Measurements from ENCODE around the gene PIK3C2G. TPM values are rescaled to one million over a fixed set of nuclear protein-coding genes. Genes with fewer than 3 reads are reported as not detected.

Gene PIK3C2G
- total RNA-seq, 1 experiment from 2014 or later = not detected

DNA sequence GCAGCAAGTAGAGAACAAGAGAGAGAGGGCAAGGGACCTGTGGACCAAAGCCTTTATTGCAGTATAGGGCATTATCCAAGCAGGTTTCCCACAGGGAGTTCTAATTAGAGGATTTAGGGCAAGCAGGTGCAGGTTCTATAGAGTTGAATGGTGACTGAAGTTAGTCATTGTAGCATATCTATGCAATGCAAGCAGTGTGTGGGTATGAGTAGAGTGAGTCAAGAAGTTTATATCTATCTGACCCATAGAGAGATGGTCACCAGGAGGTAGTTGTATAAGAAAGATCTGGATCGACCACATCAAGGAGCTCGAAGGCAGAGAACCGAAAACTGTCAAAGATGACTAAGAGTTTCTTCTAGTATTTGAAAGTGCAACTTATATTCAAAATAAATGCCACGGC, 309.2 kb downstream of the PIK3C2G start:
- no TSS peak for BruUV-seq (replicated peaks)
- no peak for DNase-seq (ENCODE audit: low spot score)
- no peaks in the 10 kb centered on the region for H3K9me3 ChIP-seq (ENCODE audit: low read depth, low read length, poor library complexity, severe bottlenecking)
- H3K4me1 ChIP-seq (ENCODE audit: insufficient read depth, low read length, poor library complexity, severe bottlenecking) = no peaks in the 10 kb centered on the region
- H3K27me3 ChIP-seq (replicated peaks; ENCODE audit: insufficient read depth, low read depth, low read length, poor library complexity) = no peaks in the 10 kb centered on the region
- POLR2A ChIA-PET (ENCODE audit: low non-redundant PET) = no interaction called here
- H3K36me3 ChIP-seq (ENCODE audit: insufficient read depth, low read length, poor library complexity, severe bottlenecking) = no peaks in the 10 kb centered on the region
- intact Hi-C loops (cut with micrococcal nuclease; ENCODE audit: unreplicated experiment) = no loop called here
- TF ChIP-seq EZH2 (IDR thresholded peaks at IDR 0.05; ENCODE audit: borderline replicate concordance, low read depth, low read length, poor library complexity, severe bottlenecking) = no peak
- TF ChIP-seq, protein P1, sequence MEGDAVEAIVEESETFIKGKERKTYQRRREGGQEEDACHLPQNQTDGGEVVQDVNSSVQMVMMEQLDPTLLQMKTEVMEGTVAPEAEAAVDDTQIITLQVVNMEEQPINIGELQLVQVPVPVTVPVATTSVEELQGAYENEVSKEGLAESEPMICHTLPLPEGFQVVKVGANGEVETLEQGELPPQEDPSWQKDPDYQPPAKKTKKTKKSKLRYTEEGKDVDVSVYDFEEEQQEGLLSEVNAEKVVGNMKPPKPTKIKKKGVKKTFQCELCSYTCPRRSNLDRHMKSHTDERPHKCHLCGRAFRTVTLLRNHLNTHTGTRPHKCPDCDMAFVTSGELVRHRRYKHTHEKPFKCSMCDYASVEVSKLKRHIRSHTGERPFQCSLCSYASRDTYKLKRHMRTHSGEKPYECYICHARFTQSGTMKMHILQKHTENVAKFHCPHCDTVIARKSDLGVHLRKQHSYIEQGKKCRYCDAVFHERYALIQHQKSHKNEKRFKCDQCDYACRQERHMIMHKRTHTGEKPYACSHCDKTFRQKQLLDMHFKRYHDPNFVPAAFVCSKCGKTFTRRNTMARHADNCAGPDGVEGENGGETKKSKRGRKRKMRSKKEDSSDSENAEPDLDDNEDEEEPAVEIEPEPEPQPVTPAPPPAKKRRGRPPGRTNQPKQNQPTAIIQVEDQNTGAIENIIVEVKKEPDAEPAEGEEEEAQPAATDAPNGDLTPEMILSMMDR (conservative IDR thresholded peaks at IDR 0.05; ENCODE audit: low read depth, low read length) = no peak
- no peak overlapping the region for H3K4me3 ChIP-seq (ENCODE audit: low read depth, low read length, poor library complexity, severe bottlenecking)
- CTCF ChIA-PET = no interaction called here
- H3K27ac ChIP-seq (ENCODE audit: low read depth, low read length, poor library complexity, severe bottlenecking) = no peak overlapping the region

DNA sequence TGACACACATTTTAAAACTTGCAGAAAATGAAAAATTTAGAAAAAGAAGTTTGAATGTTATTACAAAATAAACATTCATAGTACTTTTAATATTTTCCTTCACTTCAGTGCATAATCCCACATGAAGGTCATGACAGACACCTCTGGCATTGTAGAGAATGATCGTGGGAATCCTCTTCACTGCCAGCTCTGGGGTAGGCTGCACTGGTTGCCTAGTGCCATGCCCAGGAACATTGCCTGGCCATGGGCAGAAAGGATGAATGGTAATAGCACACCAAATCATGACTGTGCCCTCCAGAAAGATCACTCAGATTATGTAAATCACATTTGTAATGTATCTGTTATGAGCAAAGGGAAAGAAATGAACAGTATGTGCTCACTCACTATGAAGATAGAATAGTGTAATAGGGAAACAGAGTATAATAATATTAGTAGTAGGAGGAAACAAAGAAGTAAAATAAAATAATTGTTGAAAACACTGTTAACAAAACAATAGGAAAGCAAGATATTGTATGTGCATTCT, 314.8 kb downstream of the PIK3C2G start:
- intact Hi-C loops (cut with micrococcal nuclease; ENCODE audit: unreplicated experiment) = no loop called here
- no peaks in the 10 kb centered on the region for H3K4me1 ChIP-seq (ENCODE audit: insufficient read depth, low read length, poor library complexity, severe bottlenecking)
- H3K27ac ChIP-seq (ENCODE audit: low read depth, low read length, poor library complexity, severe bottlenecking) = no peak overlapping the region
- no peak for DNase-seq (ENCODE audit: low spot score)
- no peaks in the 10 kb centered on the region for H3K9me3 ChIP-seq (ENCODE audit: low read depth, low read length, poor library complexity, severe bottlenecking)
- CTCF ChIA-PET = no interaction called here
- H3K27me3 ChIP-seq (replicated peaks; ENCODE audit: insufficient read depth, low read depth, low read length, poor library complexity) = no peaks in the 10 kb centered on the region
- no peaks in the 10 kb centered on the region for H3K36me3 ChIP-seq (ENCODE audit: insufficient read depth, low read length, poor library complexity, severe bottlenecking)
- POLR2A ChIA-PET (ENCODE audit: low non-redundant PET) = no interaction called here
- H3K4me3 ChIP-seq (ENCODE audit: low read depth, low read length, poor library complexity, severe bottlenecking) = no peak overlapping the region
- BruUV-seq (replicated peaks) = no TSS peak
- no peak for TF ChIP-seq EZH2 (IDR thresholded peaks at IDR 0.05; ENCODE audit: borderline replicate concordance, low read depth, low read length, poor library complexity, severe bottlenecking)

- intact Hi-C loops (cut with micrococcal nuclease; ENCODE audit: unreplicated experiment) = no loop called here
- no peak for DNase-seq (ENCODE audit: low spot score)
- H3K9me3 ChIP-seq (ENCODE audit: low read depth, low read length, poor library complexity, severe bottlenecking) = no peaks in the 10 kb centered on the region
- no peaks in the 10 kb centered on the region for H3K4me1 ChIP-seq (ENCODE audit: insufficient read depth, low read length, poor library complexity, severe bottlenecking)
- H3K27ac ChIP-seq (ENCODE audit: low read depth, low read length, poor library complexity, severe bottlenecking) = no peak overlapping the region
- H3K27me3 ChIP-seq (replicated peaks; ENCODE audit: insufficient read depth, low read depth, low read length, poor library complexity) = no peaks in the 10 kb centered on the region
- no peak overlapping the region for H3K4me3 ChIP-seq (ENCODE audit: low read depth, low read length, poor library complexity, severe bottlenecking)
- ChIA-PET POLR2A (ENCODE audit: low non-redundant PET) (no interaction called here), CTCF (no interaction called here)
- no TSS peak for BruUV-seq (replicated peaks)
- H3K36me3 ChIP-seq (ENCODE audit: insufficient read depth, low read length, poor library complexity, severe bottlenecking) = no peaks in the 10 kb centered on the region
- TF ChIP-seq, protein P1 (conservative IDR thresholded peaks at IDR 0.05; ENCODE audit: low read depth, low read length) = no peak
- TF ChIP-seq EZH2 (IDR thresholded peaks at IDR 0.05; ENCODE audit: borderline replicate concordance, low read depth, low read length, poor library complexity, severe bottlenecking) = no peak
These were observed 315.3 kb downstream of the PIK3C2G start for GRCh38 chr12:18576648-18577047.

DNA sequence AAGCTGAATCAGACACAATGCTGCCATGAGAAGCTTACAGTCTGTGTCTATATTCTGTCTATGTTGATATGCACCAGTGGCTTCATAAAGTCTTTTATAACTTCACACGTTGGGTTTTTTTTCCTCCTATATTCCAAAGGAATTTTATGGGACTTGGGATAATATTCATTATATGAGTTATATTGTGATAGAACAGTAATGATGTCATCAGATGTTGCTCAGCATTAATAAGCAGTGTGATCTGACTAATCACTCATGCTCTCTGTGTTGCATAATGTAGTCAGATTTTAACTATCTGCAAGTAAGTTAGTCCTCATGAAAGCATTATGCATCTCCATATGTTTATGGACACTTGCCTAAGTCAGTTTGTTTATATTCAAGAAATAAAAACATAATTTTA, 316.9 kb downstream of the PIK3C2G start:
- Histone ChIP-seq H3K4me3 (ENCODE audit: low read depth, low read length, poor library complexity, severe bottlenecking) (no peak overlapping the region), H3K36me3 (ENCODE audit: insufficient read depth, low read length, poor library complexity, severe bottlenecking) (no peaks in the 10 kb centered on the region), H3K27me3 (replicated peaks; ENCODE audit: insufficient read depth, low read depth, low read length, poor library complexity) (no peaks in the 10 kb centered on the region), H3K4me1 (ENCODE audit: insufficient read depth, low read length, poor library complexity, severe bottlenecking) (no peaks in the 10 kb centered on the region), H3K27ac (ENCODE audit: low read depth, low read length, poor library complexity, severe bottlenecking) (no peak overlapping the region), H3K9me3 (ENCODE audit: low read depth, low read length, poor library complexity, severe bottlenecking) (no peaks in the 10 kb centered on the region)
- no peak for DNase-seq (ENCODE audit: low spot score)
- no TSS peak for BruUV-seq (replicated peaks)
- TF ChIP-seq, protein P1 (conservative IDR thresholded peaks at IDR 0.05; ENCODE audit: low read depth, low read length) = no peak
- TF ChIP-seq EZH2 (IDR thresholded peaks at IDR 0.05; ENCODE audit: borderline replicate concordance, low read depth, low read length, poor library complexity, severe bottlenecking) = no peak
- CTCF ChIA-PET = no interaction called here
- POLR2A ChIA-PET (ENCODE audit: low non-redundant PET) = no interaction called here
- intact Hi-C loops (cut with micrococcal nuclease; ENCODE audit: unreplicated experiment) = no loop called here

Measured in A673 (cell line).